Measurements from ENCODE around the gene CFAP57. TPM values are rescaled to one million over a fixed set of nuclear protein-coding genes. Genes with fewer than 3 reads are reported as not detected.
"Not testable (repeated sequence)": the region's sequence is repeated elsewhere in the genome, so short reads cannot be mapped to it uniquely, and the experiment has no call there.

CFAP57 gene
- total RNA-seq: 0.75 TPM

DNA sequence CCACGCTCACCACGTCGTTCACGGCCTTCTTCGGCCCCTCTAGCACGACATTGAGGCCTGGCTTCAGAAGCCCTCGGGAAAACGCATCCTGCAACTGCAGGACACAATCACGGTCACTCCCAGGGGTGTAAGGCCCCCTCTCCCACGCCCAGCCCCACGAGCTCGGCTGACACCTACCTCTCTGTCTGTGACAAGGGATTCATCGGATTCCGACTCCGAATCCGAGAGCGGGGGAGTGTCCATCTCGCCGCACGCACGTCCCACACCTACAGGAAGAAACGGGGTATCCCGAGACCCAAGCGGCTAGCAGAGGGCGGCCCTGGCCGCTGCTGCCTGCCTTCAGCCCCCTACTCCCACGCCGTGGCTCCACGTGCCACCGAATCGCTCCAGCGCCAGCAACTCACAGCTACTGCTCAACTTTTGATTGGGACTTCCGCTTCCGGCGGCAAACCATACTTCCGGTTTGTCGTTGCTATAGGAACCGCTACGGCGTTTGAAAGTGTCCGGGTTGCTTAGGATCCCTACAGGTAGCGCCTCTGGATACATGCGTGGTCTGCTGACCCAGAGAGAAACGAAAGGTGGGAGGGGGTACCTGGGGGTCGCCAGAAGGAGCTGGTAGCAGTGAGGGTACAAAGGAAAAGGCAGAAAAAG, at the start of gene CFAP57, which contains the start of gene EBNA1BP2:
TSS of gene CFAP57 (plus strand) at position 455 of the 651 bp plus-strand sequence. CDS start 424 bp downstream, outside the sequence.
TSS of gene EBNA1BP2 (minus strand) at position 415 of the 651 bp plus-strand sequence. CDS start at position 243, 172 bp downstream.
- peak; percentile 94 for DNase-seq (ENCODE audit: low spot score)

GRCh38 chr1:43123031-43123430, 49.1 kb upstream of the CFAP57 start:
- DNase-seq (ENCODE audit: low spot score): no peak

GRCh38 chr1:43128816-43129215, 43.3 kb upstream of the CFAP57 start:
- DNase-seq (ENCODE audit: low spot score): no peak

GRCh38 chr1:43129426-43129825, 42.7 kb upstream of the CFAP57 start:
- no peak for DNase-seq (ENCODE audit: low spot score)

GRCh38 chr1:43134068-43134467, 38.1 kb upstream of the CFAP57 start:
- no peak for DNase-seq (ENCODE audit: low spot score)

- no peak for DNase-seq (ENCODE audit: low spot score)
Observed at GRCh38 chr1:43134640-43135039, 37.5 kb upstream of the CFAP57 start.

GRCh38 chr1:43135857-43136781, 36.0 kb upstream of the CFAP57 start:
- DNase-seq (ENCODE audit: low spot score): no peak

DNA sequence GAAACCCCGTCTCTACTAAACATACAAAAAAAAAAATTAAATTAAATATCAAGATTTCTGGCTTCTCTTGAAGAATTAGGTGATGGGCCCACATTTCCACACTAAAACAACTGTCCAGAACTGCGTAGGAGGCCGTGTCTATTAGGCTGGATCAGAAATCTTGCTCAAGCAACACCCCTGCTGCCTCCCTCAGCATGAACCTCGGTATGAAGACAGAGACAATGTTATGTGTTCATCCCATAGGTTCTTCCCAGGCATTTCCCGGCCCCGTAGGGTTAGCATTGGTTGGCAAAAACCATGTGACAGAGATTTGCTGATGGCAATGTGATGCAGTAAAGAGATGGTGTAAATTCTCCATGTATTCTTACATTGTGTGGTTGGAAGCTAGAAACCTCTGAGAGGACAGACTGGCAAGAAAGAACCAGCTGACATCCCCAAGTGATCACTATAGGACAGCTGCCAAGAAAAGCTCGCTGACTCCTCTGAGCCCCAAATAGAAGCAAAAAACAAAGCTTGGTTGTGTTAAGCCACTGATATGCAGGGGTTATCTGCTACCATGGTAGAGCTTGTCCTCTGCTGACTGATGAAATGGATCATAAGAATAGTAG, 34.6 kb upstream of the CFAP57 start:
- no peak for DNase-seq (ENCODE audit: low spot score)

- not testable (repeated sequence) for DNase-seq (ENCODE audit: low spot score)
Observed at GRCh38 chr1:43139295-43139694, 32.8 kb upstream of the CFAP57 start.

DNA sequence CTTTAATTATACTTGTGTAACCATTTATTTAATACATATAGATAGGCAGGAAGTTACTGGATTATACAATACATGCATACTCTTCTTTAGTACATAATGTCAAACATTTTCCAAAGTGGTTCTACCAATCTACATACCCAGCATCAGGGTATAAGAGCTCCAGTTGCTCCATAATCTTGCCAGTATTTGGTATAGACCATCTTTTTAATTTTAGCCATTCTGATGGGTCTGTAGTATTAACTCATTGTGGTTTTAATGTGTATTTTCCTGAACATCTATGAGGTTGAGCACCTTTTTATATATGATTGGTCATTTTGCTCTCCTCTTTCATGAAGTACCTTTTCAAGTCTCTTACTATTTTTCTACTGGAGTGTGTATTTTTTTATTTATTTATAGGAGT, 32.1 kb upstream of the CFAP57 start:
- no peak for DNase-seq (ENCODE audit: low spot score)

GRCh38 chr1:43140583-43140982, 31.5 kb upstream of the CFAP57 start:
- DNase-seq (ENCODE audit: low spot score): no peak

- no peak for DNase-seq (ENCODE audit: low spot score)
Observed at GRCh38 chr1:43143441-43143888, 28.7 kb upstream of the CFAP57 start.

GRCh38 chr1:43144237-43144636, 27.9 kb upstream of the CFAP57 start:
- no peak for DNase-seq (ENCODE audit: low spot score)

- DNase-seq (ENCODE audit: low spot score): peak; percentile 47
Observed at GRCh38 chr1:43147625-43148327, 24.4 kb upstream of the CFAP57 start.

GRCh38 chr1:43149889-43150288, 22.2 kb upstream of the CFAP57 start:
- no peak for DNase-seq (ENCODE audit: low spot score)

GRCh38 chr1:43152866-43153265, 19.3 kb upstream of the CFAP57 start:
- no peak for DNase-seq (ENCODE audit: low spot score)

- no peak for DNase-seq (ENCODE audit: low spot score)
Observed at GRCh38 chr1:43153443-43153842, 18.7 kb upstream of the CFAP57 start.

- no peak for DNase-seq (ENCODE audit: low spot score)
Observed at GRCh38 chr1:43156026-43156425, 16.1 kb upstream of the CFAP57 start.

DNA sequence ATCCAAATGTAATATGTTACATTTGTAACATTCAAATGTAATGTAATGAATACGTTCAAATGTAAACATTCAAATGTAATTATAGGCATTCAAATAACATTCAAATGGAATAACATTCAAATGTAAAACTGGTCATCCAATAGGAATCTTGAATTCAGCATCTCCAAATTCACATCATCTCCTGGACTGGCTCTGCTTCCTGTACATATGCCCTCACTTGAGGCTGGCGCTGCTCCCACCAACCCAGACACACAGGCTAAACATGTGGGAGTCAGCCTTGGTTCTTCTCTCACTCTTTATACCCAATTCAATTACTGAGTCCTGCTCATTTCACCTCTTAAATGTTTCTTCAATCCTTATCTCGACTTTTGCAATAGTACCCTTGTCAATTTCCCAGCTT, 7.0 kb upstream of the CFAP57 start:
- DNase-seq (ENCODE audit: low spot score): no peak

DNA sequence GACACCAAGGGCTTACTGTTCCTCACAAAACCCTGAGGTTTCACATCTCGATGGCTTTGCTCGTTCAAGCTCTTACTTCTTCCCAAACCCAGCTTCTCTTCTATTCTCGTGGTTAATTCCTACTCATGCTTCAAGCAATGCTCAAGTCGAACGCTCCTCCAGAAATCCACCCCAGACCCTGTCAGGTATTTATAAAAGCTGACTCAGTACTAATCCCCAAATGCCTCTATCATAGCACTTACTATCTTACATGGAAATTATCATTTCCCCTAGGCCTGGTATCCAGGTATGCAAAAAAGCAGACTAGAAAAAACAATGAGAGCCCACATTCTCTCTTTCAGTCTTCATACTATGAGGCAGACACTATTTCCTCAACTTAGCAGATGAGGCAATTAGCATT, 6.4 kb upstream of the CFAP57 start:
- DNase-seq (ENCODE audit: low spot score): no peak

- DNase-seq (ENCODE audit: low spot score): no peak
Observed at GRCh38 chr1:43171312-43171875, 736 bp upstream of the CFAP57 start.

All from mucosa of gallbladder (tissue), 1 donor.